Stimulated activated CD4-positive, alpha-beta T cell treated with anti-CD3 and anti-CD28 coated beads, Interleukin-2, amount 100 ng/mL, for 4 hours (primary cell): Measurements from ENCODE around the gene CD74.

Source experiments
- DNase-seq: peaks from one replicate; pipeline ENCODE4 v3.0.0-alpha.2; 2020; ENCODE audit warnings: low read depth

Gene CD74

GRCh38 chr5:150409638-150410523, 2.8 kb downstream of the CD74 start:
- peak; percentile 17 for DNase-seq

- DNase-seq, result no peak
Measured at GRCh38 chr5:150408231-150408943, 4.3 kb downstream of the CD74 start.

- no peak for DNase-seq
Measured at GRCh38 chr5:150407096-150407720, 5.5 kb downstream of the CD74 start.

- no peak for DNase-seq
Measured at GRCh38 chr5:150406723-150407095, 6.0 kb downstream of the CD74 start.

GRCh38 chr5:150406103-150406722, 6.5 kb downstream of the CD74 start:
- DNase-seq, result no peak

- no peak for DNase-seq
Measured at GRCh38 chr5:150404941-150405816, 7.5 kb downstream of the CD74 start.

- DNase-seq, result no peak
Measured at GRCh38 chr5:150404535-150404934, 8.2 kb downstream of the CD74 start.

GRCh38 chr5:150404121-150404520, 8.6 kb downstream of the CD74 start:
- DNase-seq, result no peak

GRCh38 chr5:150402901-150403342, 9.8 kb downstream of the CD74 start:
- DNase-seq, result no peak

- DNase-seq, result no peak
Measured at GRCh38 chr5:150402229-150402773, 10.4 kb downstream of the CD74 start.

GRCh38 chr5:150401376-150402228, 11.1 kb downstream of the CD74 start:
- DNase-seq, result no peak

GRCh38 chr5:150401076-150401375, 11.7 kb downstream of the CD74 start:
- no peak for DNase-seq

- DNase-seq, result no peak
Measured at GRCh38 chr5:150400316-150401075, 12.2 kb downstream of the CD74 start.

- DNase-seq, result no peak
Measured at GRCh38 chr5:150399524-150400211, 13.0 kb downstream of the CD74 start.

GRCh38 chr5:150398722-150399523, 13.8 kb downstream of the CD74 start:
- DNase-seq, result no peak

GRCh38 chr5:150397782-150398721, 14.7 kb downstream of the CD74 start:
- no peak for DNase-seq
